ENCODE measurements around the gene YY1AP1. TPM values are rescaled to one million over a fixed set of nuclear protein-coding genes. Genes with fewer than 3 reads are reported as not detected.
"Not testable (repeated sequence)": the region's sequence is repeated elsewhere in the genome, so short reads cannot be mapped to it uniquely, and the experiment has no call there.

The YY1AP1 gene
- total RNA-seq, 5 donors from 2014 or later (not counting 1 experiment from before 2014, with no cell fraction given) = 75.8 to 88.3 (median 85.0) TPM

GRCh38 chr1:155697616-155698015 lies 9.0 kb upstream of the YY1AP1 start:
- Mint-ChIP-seq H3K36me3 (peaks cover 19% of the 10 kb centered on the region), H3K4me1 (peaks cover 62 to 66% (median 64%) of the 10 kb centered on the region in 3 donors)
- H3K4me1 ChIP-seq (ENCODE audit: control insufficient read depth in 1 of 2, extremely low read depth in 1 of 2, insufficient read depth in 2 of 2, low read length in 2 of 2); ATAC-seq (replicated peaks in 1 of 4); H3K9me3 Mint-ChIP-seq; H3K27ac ChIP-seq (ENCODE audit: low read length); H3K27ac Mint-ChIP-seq; H3K27me3 ChIP-seq (replicated peaks in 1 of 2; ENCODE audit: control insufficient read depth in 2 of 2, extremely low read depth in 1 of 2, insufficient read depth in 2 of 2, low read length in 1 of 2); DNase-seq; H3K27me3 Mint-ChIP-seq; POLR2A ChIA-PET; H3K9me3 ChIP-seq; H3K4me3 ChIP-seq (ENCODE audit: control insufficient read depth in 1 of 2, extremely low read depth in 1 of 2, low read length in 1 of 2); H3K36me3 ChIP-seq (ENCODE audit: control insufficient read depth in 2 of 2, extremely low read depth in 1 of 2, insufficient read depth in 1 of 2, low read length in 1 of 2); H3K4me3 Mint-ChIP-seq: not testable (repeated sequence)
- CTCF ChIA-PET = interaction anchor here in 1 of 2 donors (0.6 kb wide), 1 partner anchor 1783 kb away, joined by 3 read pairs; no protein-coding TSS in a partner anchor
- WGBS (ENCODE audit: insufficient coverage) = 89% methylated on average over 10 of the region's 11 CpGs

- ATAC-seq (replicated peaks in 1 of 4) (no peak), DNase-seq (no peak)
- H3K27me3 Mint-ChIP-seq = no peaks in the 10 kb centered on the region
- Histone ChIP-seq H3K27ac (ENCODE audit: low read length) (no peak overlapping the region), H3K4me1 (ENCODE audit: control insufficient read depth in 1 of 2, extremely low read depth in 1 of 2, insufficient read depth in 2 of 2, low read length in 2 of 2) (peaks cover 0 to 10% of the 10 kb centered on the region in 2 experiments), H3K36me3 (ENCODE audit: control insufficient read depth in 2 of 2, extremely low read depth in 1 of 2, insufficient read depth in 1 of 2, low read length in 1 of 2) (peaks cover 0 to 4% of the 10 kb centered on the region in 2 donors), H3K9me3 (no peaks in the 10 kb centered on the region), H3K27me3 (replicated peaks in 1 of 2; ENCODE audit: control insufficient read depth in 2 of 2, extremely low read depth in 1 of 2, insufficient read depth in 2 of 2, low read length in 1 of 2) (no peaks in the 10 kb centered on the region), H3K4me3 (ENCODE audit: control insufficient read depth in 1 of 2, extremely low read depth in 1 of 2, low read length in 1 of 2) (no peak overlapping the region)
- WGBS (ENCODE audit: insufficient coverage) = no CpG with 5 or more reads among the region's 10 CpGs
- no peak overlapping the region for H3K27ac Mint-ChIP-seq
- H3K36me3 Mint-ChIP-seq = peaks cover 25% of the 10 kb centered on the region
- no peak overlapping the region for H3K4me3 Mint-ChIP-seq
- POLR2A ChIA-PET = no interaction called here
- H3K4me1 Mint-ChIP-seq = peaks cover 63 to 69% (median 66%) of the 10 kb centered on the region in 3 donors
- H3K9me3 Mint-ChIP-seq = no peaks in the 10 kb centered on the region
- CTCF ChIA-PET = no interaction called here
These were observed 8.5 kb upstream of the YY1AP1 start for GRCh38 chr1:155697046-155697445.

- peaks cover 0 to 8% of the 10 kb centered on the region in 2 donors for H3K36me3 ChIP-seq (ENCODE audit: control insufficient read depth in 2 of 2, extremely low read depth in 1 of 2, insufficient read depth in 1 of 2, low read length in 1 of 2)
- no peaks in the 10 kb centered on the region for H3K9me3 Mint-ChIP-seq
- H3K4me1 ChIP-seq (ENCODE audit: control insufficient read depth in 1 of 2, extremely low read depth in 1 of 2, insufficient read depth in 2 of 2, low read length in 2 of 2) = peaks cover 0 to 15% of the 10 kb centered on the region in 2 experiments
- peaks cover 66 to 73% (median 71%) of the 10 kb centered on the region in 3 donors for H3K4me1 Mint-ChIP-seq
- DNase-seq (no peak), ATAC-seq (replicated peaks in 1 of 4) (no peak)
- ChIA-PET POLR2A (no interaction called here), CTCF (no interaction called here)
- no peak overlapping the region for H3K4me3 ChIP-seq (ENCODE audit: control insufficient read depth in 1 of 2, extremely low read depth in 1 of 2, low read length in 1 of 2)
- no peaks in the 10 kb centered on the region for H3K9me3 ChIP-seq
- H3K27ac ChIP-seq (ENCODE audit: low read length) = no peak overlapping the region
- H3K36me3 Mint-ChIP-seq = peaks cover 30% of the 10 kb centered on the region
- no peak overlapping the region for H3K27ac Mint-ChIP-seq
- H3K27me3 Mint-ChIP-seq = no peaks in the 10 kb centered on the region
- no peaks in the 10 kb centered on the region for H3K27me3 ChIP-seq (replicated peaks in 1 of 2; ENCODE audit: control insufficient read depth in 2 of 2, extremely low read depth in 1 of 2, insufficient read depth in 2 of 2, low read length in 1 of 2)
- H3K4me3 Mint-ChIP-seq = no peak overlapping the region
These were observed 8.0 kb upstream of the YY1AP1 start for GRCh38 chr1:155696524-155696923.

- ATAC-seq (replicated peaks in 1 of 4) (no peak), DNase-seq (no peak)
- no CpG with 5 or more reads among the region's 3 CpGs for WGBS (ENCODE audit: insufficient coverage)
- H3K4me3 Mint-ChIP-seq = peak overlapping the region in 1 of 3 donors; percentile 60
- Histone ChIP-seq H3K36me3 (ENCODE audit: control insufficient read depth in 2 of 2, extremely low read depth in 1 of 2, insufficient read depth in 1 of 2, low read length in 1 of 2) (peaks cover 0 to 11% of the 10 kb centered on the region in 2 donors), H3K9me3 (no peaks in the 10 kb centered on the region), H3K4me1 (ENCODE audit: control insufficient read depth in 1 of 2, extremely low read depth in 1 of 2, insufficient read depth in 2 of 2, low read length in 2 of 2) (peaks cover under 1 to 17% of the 10 kb centered on the region in 2 experiments), H3K27ac (ENCODE audit: low read length) (no peak overlapping the region), H3K4me3 (ENCODE audit: control insufficient read depth in 1 of 2, extremely low read depth in 1 of 2, low read length in 1 of 2) (no peak overlapping the region), H3K27me3 (replicated peaks in 1 of 2; ENCODE audit: control insufficient read depth in 2 of 2, extremely low read depth in 1 of 2, insufficient read depth in 2 of 2, low read length in 1 of 2) (no peaks in the 10 kb centered on the region)
- no peaks in the 10 kb centered on the region for H3K9me3 Mint-ChIP-seq
- H3K36me3 Mint-ChIP-seq = peaks cover 36% of the 10 kb centered on the region
- ChIA-PET POLR2A (no interaction called here), CTCF (no interaction called here)
- H3K4me1 Mint-ChIP-seq = peaks cover 70 to 80% (median 79%) of the 10 kb centered on the region in 3 donors
- no peaks in the 10 kb centered on the region for H3K27me3 Mint-ChIP-seq
- H3K27ac Mint-ChIP-seq = no peak overlapping the region
These were observed 7.0 kb upstream of the YY1AP1 start for GRCh38 chr1:155695608-155696007.

- Mint-ChIP-seq H3K27me3 (no peaks in the 10 kb centered on the region), H3K9me3 (no peaks in the 10 kb centered on the region), H3K27ac (peak overlapping the region in 1 of 2 donors; percentile 4), H3K4me1 (peaks cover 72 to 83% (median 82%) of the 10 kb centered on the region in 3 donors), H3K4me3 (peak overlapping the region in 1 of 3 donors; percentile 60), H3K36me3 (peaks cover 36% of the 10 kb centered on the region)
- ChIA-PET POLR2A (no interaction called here), CTCF (no interaction called here)
- DNase-seq (no peak), ATAC-seq (replicated peaks in 1 of 4) (no peak)
- Histone ChIP-seq H3K9me3 (no peaks in the 10 kb centered on the region), H3K27ac (ENCODE audit: low read length) (no peak overlapping the region), H3K36me3 (ENCODE audit: control insufficient read depth in 2 of 2, extremely low read depth in 1 of 2, insufficient read depth in 1 of 2, low read length in 1 of 2) (peaks cover 0 to 11% of the 10 kb centered on the region in 2 donors), H3K4me3 (ENCODE audit: control insufficient read depth in 1 of 2, extremely low read depth in 1 of 2, low read length in 1 of 2) (no peak overlapping the region), H3K4me1 (ENCODE audit: control insufficient read depth in 1 of 2, extremely low read depth in 1 of 2, insufficient read depth in 2 of 2, low read length in 2 of 2) (peaks cover 5 to 23% of the 10 kb centered on the region in 2 experiments), H3K27me3 (replicated peaks in 1 of 2; ENCODE audit: control insufficient read depth in 2 of 2, extremely low read depth in 1 of 2, insufficient read depth in 2 of 2, low read length in 1 of 2) (no peaks in the 10 kb centered on the region)
- WGBS (ENCODE audit: insufficient coverage) = 70% methylated on average over 2 of the region's 4 CpGs
These were observed 6.5 kb upstream of the YY1AP1 start for GRCh38 chr1:155695072-155695471.

- Histone ChIP-seq H3K27ac (ENCODE audit: low read length) (no peak overlapping the region), H3K27me3 (replicated peaks in 1 of 2; ENCODE audit: control insufficient read depth in 2 of 2, extremely low read depth in 1 of 2, insufficient read depth in 2 of 2, low read length in 1 of 2) (no peaks in the 10 kb centered on the region), H3K4me3 (ENCODE audit: control insufficient read depth in 1 of 2, extremely low read depth in 1 of 2, low read length in 1 of 2) (no peak overlapping the region), H3K36me3 (ENCODE audit: control insufficient read depth in 2 of 2, extremely low read depth in 1 of 2, insufficient read depth in 1 of 2, low read length in 1 of 2) (peaks cover 0 to 11% of the 10 kb centered on the region in 2 donors), H3K4me1 (ENCODE audit: control insufficient read depth in 1 of 2, extremely low read depth in 1 of 2, insufficient read depth in 2 of 2, low read length in 2 of 2) (peaks cover 6 to 30% of the 10 kb centered on the region in 2 experiments), H3K9me3 (no peaks in the 10 kb centered on the region)
- Mint-ChIP-seq H3K4me3 (no peak overlapping the region), H3K27me3 (no peaks in the 10 kb centered on the region), H3K9me3 (no peaks in the 10 kb centered on the region), H3K27ac (no peak overlapping the region), H3K4me1 (peaks cover 75 to 87% (median 85%) of the 10 kb centered on the region in 3 donors), H3K36me3 (peaks cover 36% of the 10 kb centered on the region)
- no peak for DNase-seq
- ATAC-seq (replicated peaks in 1 of 4) = no peak
- no CpG with 5 or more reads among the region's 7 CpGs for WGBS (ENCODE audit: insufficient coverage)
- ChIA-PET POLR2A (no interaction called here), CTCF (no interaction called here)
These were observed 5.6 kb upstream of the YY1AP1 start for GRCh38 chr1:155694167-155694566.

Measured in T-cell (primary cell).